PFSK-1 (cell line): Measurements from ENCODE around the gene CNTNAP2.

Experiments used
- FOXP2 ChIP-seq: optimal IDR thresholded peaks from 2 replicates; pipeline ENCODE3; 2011; ENCODE audit warnings: borderline replicate concordance, control low read depth, inconsistent platforms; ENCODE audit not compliant: insufficient read depth; ENCODE audit errors: extremely low read length, extremely low read depth
- POLR2AphosphoS5 ChIP-seq: IDR thresholded peaks from 2 replicates; pipeline ENCODE4 v1.6.1; 2012; ENCODE audit warnings: low read depth, mild to moderate bottlenecking, control low read depth, low read length, moderate library complexity
- SIN3A ChIP-seq: IDR thresholded peaks from 2 replicates; pipeline ENCODE4 v1.6.1; 2012; ENCODE audit warnings: mild to moderate bottlenecking, low read length, moderate library complexity, borderline replicate concordance; ENCODE audit not compliant: insufficient read depth
- TAF1 ChIP-seq: IDR thresholded peaks from 2 replicates; pipeline ENCODE4 v1.6.1; 2012; ENCODE audit warnings: low read length, control low read depth, borderline replicate concordance; ENCODE audit not compliant: insufficient read depth
- TF ChIP-seq, protein P1 (sequence below), 2 experiments: IDR thresholded peaks; 2 replicates each; pipeline versions ENCODE4 v1.6.1 to v1.8.0; 2011 to 2012; ENCODE audit warnings: low read depth in 2 of 2, low read length in 2 of 2, control low read depth in 1 of 2, inconsistent platforms in 1 of 2, mild to moderate bottlenecking in 1 of 2, moderate library complexity in 1 of 2; ENCODE audit not compliant: insufficient read depth in 1 of 2

CNTNAP2 gene

DNA sequence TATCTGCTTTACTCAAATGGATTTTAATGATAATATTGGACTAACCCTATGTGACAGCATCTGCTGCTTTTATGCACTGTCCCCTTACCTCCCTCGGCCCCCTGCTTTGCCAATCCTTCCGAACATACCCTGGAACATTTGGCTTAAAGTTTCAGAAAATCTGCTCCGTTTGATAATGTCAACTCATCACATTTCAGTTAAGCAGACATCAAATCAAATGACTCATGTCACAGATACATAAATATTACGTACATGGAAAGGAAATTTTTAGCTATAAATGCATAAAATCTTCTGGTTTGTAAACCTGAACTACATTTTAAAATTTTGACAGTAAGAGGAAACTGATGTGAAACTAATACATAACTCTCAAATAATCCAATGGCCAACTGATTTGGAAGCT, 98.2 kb downstream of the CNTNAP2 start:
- TF ChIP-seq POLR2AphosphoS5: no peak
- no peak for TF ChIP-seq SIN3A
- no peak for TF ChIP-seq FOXP2
- TF ChIP-seq, protein P1, sequence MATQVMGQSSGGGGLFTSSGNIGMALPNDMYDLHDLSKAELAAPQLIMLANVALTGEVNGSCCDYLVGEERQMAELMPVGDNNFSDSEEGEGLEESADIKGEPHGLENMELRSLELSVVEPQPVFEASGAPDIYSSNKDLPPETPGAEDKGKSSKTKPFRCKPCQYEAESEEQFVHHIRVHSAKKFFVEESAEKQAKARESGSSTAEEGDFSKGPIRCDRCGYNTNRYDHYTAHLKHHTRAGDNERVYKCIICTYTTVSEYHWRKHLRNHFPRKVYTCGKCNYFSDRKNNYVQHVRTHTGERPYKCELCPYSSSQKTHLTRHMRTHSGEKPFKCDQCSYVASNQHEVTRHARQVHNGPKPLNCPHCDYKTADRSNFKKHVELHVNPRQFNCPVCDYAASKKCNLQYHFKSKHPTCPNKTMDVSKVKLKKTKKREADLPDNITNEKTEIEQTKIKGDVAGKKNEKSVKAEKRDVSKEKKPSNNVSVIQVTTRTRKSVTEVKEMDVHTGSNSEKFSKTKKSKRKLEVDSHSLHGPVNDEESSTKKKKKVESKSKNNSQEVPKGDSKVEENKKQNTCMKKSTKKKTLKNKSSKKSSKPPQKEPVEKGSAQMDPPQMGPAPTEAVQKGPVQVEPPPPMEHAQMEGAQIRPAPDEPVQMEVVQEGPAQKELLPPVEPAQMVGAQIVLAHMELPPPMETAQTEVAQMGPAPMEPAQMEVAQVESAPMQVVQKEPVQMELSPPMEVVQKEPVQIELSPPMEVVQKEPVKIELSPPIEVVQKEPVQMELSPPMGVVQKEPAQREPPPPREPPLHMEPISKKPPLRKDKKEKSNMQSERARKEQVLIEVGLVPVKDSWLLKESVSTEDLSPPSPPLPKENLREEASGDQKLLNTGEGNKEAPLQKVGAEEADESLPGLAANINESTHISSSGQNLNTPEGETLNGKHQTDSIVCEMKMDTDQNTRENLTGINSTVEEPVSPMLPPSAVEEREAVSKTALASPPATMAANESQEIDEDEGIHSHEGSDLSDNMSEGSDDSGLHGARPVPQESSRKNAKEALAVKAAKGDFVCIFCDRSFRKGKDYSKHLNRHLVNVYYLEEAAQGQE (IDR thresholded peaks at IDR 0.05; ENCODE audit: insufficient read depth in 1 of 2, low read depth in 2 of 2, low read length in 2 of 2): no peak
- TF ChIP-seq TAF1: no peak

DNA sequence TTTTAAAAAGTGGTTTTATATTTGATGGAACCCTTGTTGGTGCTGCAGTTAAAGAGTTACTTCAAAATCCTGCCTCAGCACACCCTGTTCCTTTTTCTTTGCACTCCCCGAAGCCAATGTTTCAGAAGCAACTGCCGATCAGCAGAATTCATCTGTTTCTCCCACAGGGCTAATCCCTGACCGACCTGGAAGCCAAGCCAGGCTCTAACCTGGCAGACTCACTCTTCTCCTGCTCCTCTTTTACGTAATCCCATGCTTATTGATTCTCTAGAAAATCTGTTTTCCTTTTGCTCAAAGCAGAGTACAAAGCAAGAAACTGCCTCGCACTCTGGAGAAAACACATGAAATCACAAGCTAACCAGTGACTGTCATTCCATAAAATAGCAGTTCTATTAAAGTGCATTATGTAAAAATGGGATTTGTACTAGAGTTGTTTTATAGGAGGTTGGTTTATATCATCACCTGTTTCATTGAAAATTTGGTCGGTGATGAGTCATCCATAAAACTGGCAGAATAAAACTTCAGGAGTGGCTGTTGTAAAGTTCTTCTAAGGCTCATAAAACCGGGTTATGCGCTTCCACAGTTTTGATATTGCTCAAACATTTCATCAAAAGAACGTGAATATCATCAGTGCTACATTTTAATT, 99.9 kb downstream of the CNTNAP2 start:
- TF ChIP-seq, protein P1 (IDR thresholded peaks at IDR 0.05; ENCODE audit: insufficient read depth in 1 of 2, low read depth in 2 of 2, low read length in 2 of 2): no peak
- no peak for TF ChIP-seq FOXP2

DNA sequence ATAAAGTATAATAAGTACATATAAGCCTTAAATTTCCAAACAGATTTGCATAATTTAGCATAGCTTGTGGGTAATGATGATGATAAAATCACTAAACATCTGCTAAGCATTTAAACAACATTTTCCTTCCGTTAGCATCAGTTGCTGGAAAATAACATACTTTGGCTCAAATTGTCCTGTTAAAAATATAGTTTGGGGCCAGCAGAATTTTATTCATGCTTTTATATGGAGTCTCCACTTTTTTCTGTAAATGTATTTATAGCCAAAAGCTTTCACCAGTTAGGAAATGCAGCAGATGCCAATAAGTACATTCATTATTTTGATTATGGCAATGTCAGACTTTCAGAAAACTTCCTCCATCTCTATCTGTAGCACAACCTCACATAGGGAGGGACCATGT, 107.2 kb downstream of the CNTNAP2 start:
- TF ChIP-seq TAF1: no peak
- no peak for TF ChIP-seq POLR2AphosphoS5
- TF ChIP-seq FOXP2: no peak
- TF ChIP-seq SIN3A: no peak
- TF ChIP-seq, protein P1 (IDR thresholded peaks at IDR 0.05; ENCODE audit: insufficient read depth in 1 of 2, low read depth in 2 of 2, low read length in 2 of 2): no peak

DNA sequence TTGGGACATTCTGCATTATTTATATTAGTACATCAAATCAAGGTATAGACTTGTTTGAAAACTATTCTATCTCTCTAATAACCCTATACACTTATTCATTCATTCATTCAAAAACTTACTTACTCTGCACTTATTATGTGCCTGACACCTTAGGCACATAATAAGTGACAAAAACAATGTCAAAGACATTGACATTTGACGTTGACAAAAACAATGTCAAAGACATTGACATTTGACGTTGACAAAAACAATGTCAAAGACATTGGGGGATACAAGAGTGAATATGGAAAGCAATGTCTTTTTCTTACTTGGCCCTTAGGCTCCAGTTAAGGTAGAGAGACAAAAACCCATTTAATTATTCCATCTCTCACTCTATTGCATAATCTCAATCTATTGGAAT, 116.0 kb downstream of the CNTNAP2 start:
- TF ChIP-seq SIN3A: no peak
- TF ChIP-seq TAF1: no peak
- TF ChIP-seq POLR2AphosphoS5: no peak
- TF ChIP-seq, protein P1 (IDR thresholded peaks at IDR 0.05; ENCODE audit: insufficient read depth in 1 of 2, low read depth in 2 of 2, low read length in 2 of 2): no peak
- TF ChIP-seq FOXP2: no peak

DNA sequence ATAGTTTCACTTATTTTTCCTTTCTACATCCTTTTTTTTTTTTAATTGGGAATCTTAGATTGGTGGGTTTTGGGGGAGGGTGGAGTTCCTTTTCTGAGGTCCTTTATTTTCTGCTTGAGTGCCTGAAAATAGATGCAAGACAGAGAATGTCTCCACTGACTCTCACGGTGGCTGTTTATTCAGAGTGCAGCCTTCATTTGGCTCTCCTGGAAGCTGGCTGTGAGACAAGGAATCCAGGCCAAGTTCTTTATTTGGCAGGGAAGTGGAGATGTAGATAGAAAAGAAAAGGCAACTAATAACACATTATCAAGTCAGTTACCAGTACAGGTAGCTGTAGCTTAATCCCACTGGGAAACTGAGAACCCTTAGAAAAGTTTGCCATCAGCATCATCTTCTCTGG, 118.6 kb downstream of the CNTNAP2 start:
- TF ChIP-seq FOXP2: no peak
- TF ChIP-seq POLR2AphosphoS5: no peak
- TF ChIP-seq, protein P1 (IDR thresholded peaks at IDR 0.05; ENCODE audit: insufficient read depth in 1 of 2, low read depth in 2 of 2, low read length in 2 of 2): no peak
- TF ChIP-seq SIN3A: no peak
- no peak for TF ChIP-seq TAF1
